Measurements from ENCODE around the gene FOXO1. TPM values are rescaled to one million over a fixed set of nuclear protein-coding genes. Genes with fewer than 3 reads are reported as not detected.

Gene FOXO1
- total RNA-seq, 1 donor from 2014 or later, result 17.7 TPM

- H3K4me3 ChIP-seq (ENCODE audit: low read depth, low read length), result no peak overlapping the region
- H3K27me3 ChIP-seq (ENCODE audit: control insufficient read depth, insufficient read depth, low read length), result no peaks in the 10 kb centered on the region
- TF ChIP-seq CTCF (IDR thresholded peaks at IDR 0.05; ENCODE audit: insufficient read depth, low read length, poor library complexity, severe bottlenecking), result no peak
- no peaks in the 10 kb centered on the region for H3K36me3 ChIP-seq (ENCODE audit: control insufficient read depth, insufficient read depth, low read length)
- no peak for DNase-seq (ENCODE audit: low read depth)
Measured at GRCh38 chr13:40677064-40677463, 10.6 kb upstream of the FOXO1 start.

- no peak for TF ChIP-seq CTCF (IDR thresholded peaks at IDR 0.05; ENCODE audit: insufficient read depth, low read length, poor library complexity, severe bottlenecking)
Measured at GRCh38 chr13:40676007-40676406, 9.6 kb upstream of the FOXO1 start.

GRCh38 chr13:40673414-40673813 lies 7.0 kb upstream of the FOXO1 start:
- no peak for TF ChIP-seq CTCF (IDR thresholded peaks at IDR 0.05; ENCODE audit: insufficient read depth, low read length, poor library complexity, severe bottlenecking)
- no peaks in the 10 kb centered on the region for H3K36me3 ChIP-seq (ENCODE audit: control insufficient read depth, insufficient read depth, low read length)
- no peak for DNase-seq (ENCODE audit: low read depth)
- H3K27me3 ChIP-seq (ENCODE audit: control insufficient read depth, insufficient read depth, low read length), result no peaks in the 10 kb centered on the region
- H3K4me3 ChIP-seq (ENCODE audit: low read depth, low read length), result no peak overlapping the region

More at GRCh38 chr13:40676007-40676406, 9.6 kb upstream of the FOXO1 start:
- Histone ChIP-seq H3K4me3 (ENCODE audit: low read depth, low read length) (no peak overlapping the region), H3K36me3 (ENCODE audit: control insufficient read depth, insufficient read depth, low read length) (no peaks in the 10 kb centered on the region), H3K27me3 (ENCODE audit: control insufficient read depth, insufficient read depth, low read length) (no peaks in the 10 kb centered on the region)
- DNase-seq (ENCODE audit: low read depth), result no peak

GRCh38 chr13:40672765-40673397 lies 6.4 kb upstream of the FOXO1 start:
- H3K36me3 ChIP-seq (ENCODE audit: control insufficient read depth, insufficient read depth, low read length), result no peaks in the 10 kb centered on the region
- no peak overlapping the region for H3K4me3 ChIP-seq (ENCODE audit: low read depth, low read length)
- no peak for TF ChIP-seq CTCF (IDR thresholded peaks at IDR 0.05; ENCODE audit: insufficient read depth, low read length, poor library complexity, severe bottlenecking)
- H3K27me3 ChIP-seq (ENCODE audit: control insufficient read depth, insufficient read depth, low read length), result no peaks in the 10 kb centered on the region
- no peak for DNase-seq (ENCODE audit: low read depth)

GRCh38 chr13:40671956-40672764 lies 5.7 kb upstream of the FOXO1 start:
- Histone ChIP-seq H3K4me3 (ENCODE audit: low read depth, low read length) (no peak overlapping the region), H3K36me3 (ENCODE audit: control insufficient read depth, insufficient read depth, low read length) (no peaks in the 10 kb centered on the region), H3K27me3 (ENCODE audit: control insufficient read depth, insufficient read depth, low read length) (no peaks in the 10 kb centered on the region)
- no peak for DNase-seq (ENCODE audit: low read depth)
- no peak for TF ChIP-seq CTCF (IDR thresholded peaks at IDR 0.05; ENCODE audit: insufficient read depth, low read length, poor library complexity, severe bottlenecking)

Measured in kidney epithelial cell (primary cell).